Lower leg skin (tissue), 3 donors: ENCODE results near the gene VAV2.

Source experiments
- POLR2A ChIP-seq, 2 donors: fragments of 450-650 bp; IDR thresholded peaks; one replicate each; pipeline ENCODE4 v1.6.1; 2016 to 2017; ENCODE audit warnings: antibody characterized with exemption in 2 of 2, mild to moderate bottlenecking in 1 of 2, moderate library complexity in 1 of 2
- TF ChIP-seq, protein P1 (sequence below), 3 donors: fragments of 450-650 bp; IDR thresholded peaks; one replicate each; pipeline ENCODE4 v1.5.1; 2016; ENCODE audit warnings: antibody characterized with exemption in 3 of 3, mild to moderate bottlenecking in 3 of 3, moderate library complexity in 2 of 3

GRCh38 chr9:133929599-133929998 is 62.5 kb downstream of the VAV2 start:
- TF ChIP-seq, protein P1, sequence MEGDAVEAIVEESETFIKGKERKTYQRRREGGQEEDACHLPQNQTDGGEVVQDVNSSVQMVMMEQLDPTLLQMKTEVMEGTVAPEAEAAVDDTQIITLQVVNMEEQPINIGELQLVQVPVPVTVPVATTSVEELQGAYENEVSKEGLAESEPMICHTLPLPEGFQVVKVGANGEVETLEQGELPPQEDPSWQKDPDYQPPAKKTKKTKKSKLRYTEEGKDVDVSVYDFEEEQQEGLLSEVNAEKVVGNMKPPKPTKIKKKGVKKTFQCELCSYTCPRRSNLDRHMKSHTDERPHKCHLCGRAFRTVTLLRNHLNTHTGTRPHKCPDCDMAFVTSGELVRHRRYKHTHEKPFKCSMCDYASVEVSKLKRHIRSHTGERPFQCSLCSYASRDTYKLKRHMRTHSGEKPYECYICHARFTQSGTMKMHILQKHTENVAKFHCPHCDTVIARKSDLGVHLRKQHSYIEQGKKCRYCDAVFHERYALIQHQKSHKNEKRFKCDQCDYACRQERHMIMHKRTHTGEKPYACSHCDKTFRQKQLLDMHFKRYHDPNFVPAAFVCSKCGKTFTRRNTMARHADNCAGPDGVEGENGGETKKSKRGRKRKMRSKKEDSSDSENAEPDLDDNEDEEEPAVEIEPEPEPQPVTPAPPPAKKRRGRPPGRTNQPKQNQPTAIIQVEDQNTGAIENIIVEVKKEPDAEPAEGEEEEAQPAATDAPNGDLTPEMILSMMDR (IDR thresholded peaks at IDR 0.05), result no peak
- TF ChIP-seq POLR2A (IDR thresholded peaks at IDR 0.05), result no peak
